MM.1S (cell line): ENCODE measurements around the gene RBM4.

Source experiments
- CTCF ChIP-seq: fragments of 300-600 bp; sonication (generic); IDR thresholded peaks from 2 replicates; pipeline ENCODE4 v1.5.1; 2016; ENCODE audit warnings: antibody characterized with exemption, low read length, mixed read lengths
- EZH2phosphoT487 ChIP-seq: fragments of 300-600 bp; sonication (generic); IDR thresholded peaks from 2 replicates; pipeline ENCODE4 v1.6.1; 2018; ENCODE audit warnings: antibody characterized with exemption, low read length

GRCh38 chr11:66659763-66660162, 21.3 kb downstream of the RBM4 start:
- no peak for TF ChIP-seq CTCF
- TF ChIP-seq EZH2phosphoT487: no peak
